Stimulated activated CD4-positive, alpha-beta T cell treated with anti-CD3 and anti-CD28 coated beads, Interleukin-12 subunit alpha, Interleukin-12 subunit beta, amount 100 ng/mL, for 4 hours (primary cell): Measurements from ENCODE around the gene VAMP2.
A peak's percentile ranks its signal among the peaks of the same experiment; 100 is the strongest.

ENCODE experiments used
- DNase-seq: peaks from one replicate; pipeline ENCODE4 v3.0.0-alpha.2; 2020

The VAMP2 gene

DNA sequence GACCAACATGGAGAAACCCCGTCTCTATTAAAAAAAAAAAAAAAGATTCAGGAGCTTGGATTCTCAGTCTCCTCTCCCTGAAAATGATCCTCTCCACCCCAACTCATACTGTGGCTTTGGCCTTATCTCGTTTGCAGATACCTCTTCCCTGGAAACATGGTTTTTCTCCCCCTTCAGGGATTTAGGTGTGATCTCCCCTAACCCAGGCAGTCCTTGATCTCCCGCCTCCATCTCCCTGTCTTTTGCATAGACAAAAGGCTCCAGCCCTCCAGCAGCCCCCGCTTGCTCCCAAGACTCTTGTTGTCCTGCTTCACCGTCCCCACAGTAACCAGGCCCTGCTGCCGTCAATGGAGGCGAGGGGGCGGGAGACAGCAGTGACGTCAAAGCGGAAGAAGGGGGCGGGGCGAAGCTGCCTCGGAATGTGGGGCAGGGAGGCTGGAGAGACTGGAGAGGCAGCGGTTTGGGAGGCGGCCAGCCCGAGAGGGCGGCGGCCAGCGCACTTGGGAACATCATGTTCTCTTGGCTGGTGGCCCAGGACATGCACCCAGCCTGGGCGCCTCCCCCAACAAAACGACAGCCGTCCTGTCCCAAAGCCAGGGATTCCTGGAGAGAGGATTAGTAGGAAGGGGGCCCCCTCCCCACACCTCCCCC lies 8.7 kb downstream of the VAMP2 start:
- DNase-seq, result peak; percentile 81

DNA sequence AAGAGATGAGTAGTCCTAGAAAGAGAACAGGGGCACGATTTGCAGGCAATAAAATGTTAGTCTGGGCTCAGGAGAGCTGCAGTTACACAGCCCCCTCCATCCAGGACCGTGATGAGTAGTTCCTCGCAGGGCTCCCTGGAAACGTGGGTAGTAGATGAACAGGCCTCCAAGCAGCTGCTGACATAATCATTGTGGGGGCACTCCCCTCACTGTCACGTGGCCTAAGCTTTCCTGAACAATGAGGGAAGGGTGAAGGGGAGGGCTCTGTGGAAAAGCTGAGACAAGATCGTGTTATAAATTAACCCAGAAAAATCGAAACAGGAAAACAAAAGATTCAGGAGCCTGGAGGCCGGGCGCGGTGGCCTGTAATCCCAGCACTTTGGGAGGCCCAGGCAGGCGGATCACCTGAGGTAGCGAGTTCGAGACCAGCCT lies 9.2 kb downstream of the VAMP2 start:
- peak; percentile 46 for DNase-seq

DNA sequence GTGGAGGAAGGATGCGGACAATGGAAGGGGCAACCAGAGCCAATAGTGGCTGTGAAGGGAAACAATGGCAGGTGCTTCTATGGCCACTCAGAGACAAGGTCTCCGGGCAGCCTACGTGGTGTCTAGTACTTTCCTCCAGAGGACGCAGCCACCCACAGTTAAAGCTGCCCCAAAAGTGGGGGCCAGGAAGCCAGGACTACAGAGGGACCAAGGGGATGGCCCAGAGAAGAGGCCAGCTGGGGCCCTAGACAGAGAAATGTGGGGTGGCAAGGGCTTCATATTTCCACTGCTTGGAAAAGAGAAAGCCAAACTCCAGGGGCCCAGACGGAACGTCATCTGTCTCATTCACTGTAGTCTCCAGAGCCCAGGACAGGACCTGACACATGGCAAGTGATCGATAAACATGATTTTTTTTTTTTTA lies 9.7 kb downstream of the VAMP2 start:
- no peak for DNase-seq

DNA sequence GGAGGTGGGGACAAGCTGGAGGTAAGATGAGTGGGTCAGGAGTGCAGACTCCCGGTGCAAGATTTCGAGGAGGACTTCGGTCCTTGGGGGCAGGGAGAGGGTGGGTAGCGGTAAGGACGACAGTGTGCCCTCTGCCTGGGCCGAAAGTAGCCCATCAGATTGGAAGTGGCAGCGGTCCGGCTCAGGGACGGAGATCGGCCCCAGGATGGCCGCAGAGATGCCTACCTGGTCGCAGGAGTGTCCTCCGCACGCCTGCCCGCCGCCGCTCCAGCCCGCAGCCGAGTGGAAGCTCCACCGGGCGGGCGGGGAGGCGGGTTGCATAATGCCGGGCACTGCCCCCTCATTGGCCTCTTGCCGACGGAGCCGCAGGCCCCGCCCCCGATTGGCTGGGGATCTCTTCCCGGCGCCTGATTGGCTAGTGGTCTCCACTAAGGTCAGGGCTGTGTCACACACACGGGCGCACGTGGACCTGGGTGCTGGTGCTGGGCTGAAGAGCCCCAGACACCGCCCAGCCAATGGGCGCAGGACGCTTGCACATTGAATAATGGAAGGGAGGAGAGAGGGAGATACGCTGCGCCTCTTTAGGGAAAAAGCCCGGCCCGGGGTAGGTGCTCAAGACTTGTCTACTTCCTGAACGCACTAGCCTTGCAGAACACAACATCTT lies 10.5 kb downstream of the VAMP2 start, which contains the start of gene PER1:
TSS of gene PER1 (minus strand) at position 293 of the 664 bp plus-strand sequence. CDS start 1,698 bp downstream, outside the sequence.
- peak; percentile 87 for DNase-seq

DNA sequence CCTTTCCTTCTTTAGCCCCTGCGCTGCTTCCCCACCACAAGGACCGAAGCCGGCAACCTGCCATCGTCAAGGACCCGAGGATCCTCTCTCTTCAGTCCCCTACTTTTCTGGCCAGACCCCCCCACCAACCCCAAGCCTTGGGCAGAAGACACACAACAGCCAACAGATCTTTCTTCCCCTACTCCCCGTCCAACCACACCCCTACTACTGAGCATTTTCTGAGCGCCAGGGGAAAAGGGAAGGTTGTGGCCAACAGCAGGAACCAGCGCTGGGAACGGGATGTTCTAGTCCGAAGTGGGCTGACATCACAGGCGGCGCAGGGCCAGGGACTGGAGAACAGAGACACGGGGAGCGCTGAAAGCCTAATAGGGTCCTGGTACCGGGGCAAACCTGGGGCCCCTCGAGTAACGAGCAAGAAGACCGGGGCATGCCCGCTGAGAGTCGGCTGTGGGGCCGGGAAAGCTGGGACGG lies 11.1 kb downstream of the VAMP2 start:
- no peak for DNase-seq

DNA sequence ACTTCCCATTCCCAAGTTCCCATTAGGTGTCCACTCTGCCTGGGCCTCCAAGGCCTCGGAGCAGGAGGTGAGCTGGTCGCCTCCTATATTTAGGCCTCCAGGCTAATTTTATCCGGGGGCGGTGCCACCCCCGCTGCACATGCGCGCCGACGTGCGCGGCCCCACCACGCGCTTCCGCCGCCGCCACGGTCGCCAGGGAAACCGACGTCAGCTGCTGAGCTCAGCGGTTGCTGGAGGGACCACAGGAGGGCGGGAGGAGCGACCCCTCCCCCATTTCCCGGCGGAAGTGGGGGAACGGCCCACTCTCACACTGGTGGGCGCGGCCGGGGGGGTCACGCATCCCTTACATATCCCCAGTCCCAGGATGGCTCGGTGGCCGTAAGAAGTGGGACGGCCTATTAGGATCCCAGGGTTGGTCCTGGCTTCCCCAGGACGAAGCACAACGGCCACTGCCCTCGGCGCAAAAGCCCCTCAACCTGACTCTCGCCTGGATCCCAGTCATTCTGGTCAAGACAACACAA lies 11.6 kb downstream of the VAMP2 start:
- peak; percentile 84 for DNase-seq

DNA sequence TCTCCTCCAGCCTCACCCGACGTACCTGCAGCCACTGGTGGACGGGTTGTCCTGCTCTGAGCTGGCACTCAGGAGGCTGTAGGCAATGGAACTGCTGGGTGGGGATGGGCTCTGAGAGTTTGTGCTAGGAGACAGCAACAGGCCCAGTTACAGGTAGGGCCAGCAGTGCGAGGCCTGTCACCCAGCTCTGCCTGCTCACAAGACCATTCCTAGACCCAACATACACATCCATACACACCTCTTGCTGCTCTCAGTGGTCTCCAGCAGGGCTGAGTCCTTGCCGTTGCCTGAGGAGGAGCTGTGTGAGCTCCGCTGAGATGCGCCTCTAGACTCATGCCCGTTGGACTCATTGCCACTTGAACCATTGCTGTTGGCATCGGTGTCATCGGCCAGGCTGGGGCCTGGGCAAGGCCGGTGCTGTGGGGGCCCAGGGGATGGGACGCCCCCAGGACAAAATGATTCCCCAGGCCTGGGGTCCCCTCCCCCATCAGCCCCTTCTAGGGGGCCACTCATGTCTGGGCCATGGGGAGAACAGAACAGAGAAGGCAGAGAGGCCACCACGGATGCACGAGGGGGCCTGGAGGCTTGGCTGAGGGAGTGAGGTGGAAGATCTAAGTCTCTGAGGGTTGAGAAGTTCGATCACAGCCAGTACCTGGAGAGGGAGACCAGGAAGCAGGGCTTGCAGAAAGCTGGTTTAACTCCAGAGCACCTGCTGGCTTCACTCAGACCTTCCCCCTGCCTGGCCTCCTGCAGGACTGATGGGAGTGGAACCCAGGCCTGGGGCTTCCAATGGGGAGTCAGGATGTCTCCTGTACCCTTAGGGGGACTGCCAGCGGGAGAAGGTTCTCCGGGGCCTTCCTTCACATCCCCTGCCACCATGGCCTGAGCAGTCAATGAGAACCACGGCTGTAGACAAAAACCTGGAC lies 12.3 kb downstream of the VAMP2 start:
- DNase-seq, result no peak

DNA sequence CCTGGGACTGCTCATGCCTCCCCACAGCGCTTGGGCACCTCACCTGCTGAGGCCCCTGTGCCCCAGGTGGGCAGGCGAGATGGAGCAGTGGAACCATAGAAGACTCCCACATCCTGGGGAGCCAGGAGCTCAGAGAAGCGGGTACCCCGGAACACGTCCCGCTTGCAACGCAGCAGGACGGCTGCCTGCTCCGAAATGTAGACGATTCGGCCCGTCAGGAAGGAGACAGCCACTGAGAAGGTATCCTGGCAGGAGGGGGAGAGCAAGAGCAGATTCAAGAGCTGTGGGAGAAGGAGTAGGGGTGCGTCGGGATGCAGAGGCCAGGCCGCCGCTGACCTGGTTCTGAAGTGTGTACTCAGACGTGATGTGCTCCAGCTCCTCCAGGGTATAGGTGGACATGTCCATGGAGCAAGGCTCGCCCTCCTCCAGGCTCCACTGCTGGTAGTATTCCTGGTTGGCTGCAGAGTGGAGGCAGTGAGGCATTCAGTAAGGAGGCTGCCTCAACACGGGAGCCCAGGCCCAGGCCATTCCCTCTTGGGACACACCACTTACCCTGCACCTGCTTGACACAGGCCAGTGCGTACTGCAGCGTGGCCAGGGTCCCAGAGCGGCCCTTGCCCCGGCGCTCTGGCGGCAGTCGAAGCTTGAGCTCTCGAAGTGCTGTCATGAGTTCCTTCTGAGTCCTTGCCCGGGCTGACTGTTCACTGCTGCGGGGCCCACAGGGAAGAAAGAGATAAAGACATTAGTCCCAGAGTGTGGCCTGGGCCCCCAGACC lies 13.1 kb downstream of the VAMP2 start:
- no peak for DNase-seq

DNA sequence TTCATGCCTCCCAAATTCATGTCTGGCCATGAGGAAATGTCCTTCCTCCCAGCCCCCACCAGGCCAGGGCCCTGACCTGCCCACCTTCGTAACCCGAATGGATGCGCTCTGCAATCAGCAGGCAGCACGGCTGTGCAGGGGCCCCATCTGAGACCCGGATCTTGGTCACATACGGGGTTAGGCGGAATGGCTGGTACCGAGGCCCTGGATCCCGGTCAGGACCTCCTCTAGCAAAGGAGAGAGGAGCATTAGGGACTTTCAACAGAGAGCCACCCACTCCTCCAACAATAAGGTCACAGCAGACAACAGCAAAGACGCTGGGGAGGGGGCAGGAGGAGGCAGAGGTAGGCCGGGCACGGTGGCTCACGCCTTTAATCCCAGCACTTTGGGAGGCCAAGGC lies 14.2 kb downstream of the VAMP2 start:
- DNase-seq, result no peak

DNA sequence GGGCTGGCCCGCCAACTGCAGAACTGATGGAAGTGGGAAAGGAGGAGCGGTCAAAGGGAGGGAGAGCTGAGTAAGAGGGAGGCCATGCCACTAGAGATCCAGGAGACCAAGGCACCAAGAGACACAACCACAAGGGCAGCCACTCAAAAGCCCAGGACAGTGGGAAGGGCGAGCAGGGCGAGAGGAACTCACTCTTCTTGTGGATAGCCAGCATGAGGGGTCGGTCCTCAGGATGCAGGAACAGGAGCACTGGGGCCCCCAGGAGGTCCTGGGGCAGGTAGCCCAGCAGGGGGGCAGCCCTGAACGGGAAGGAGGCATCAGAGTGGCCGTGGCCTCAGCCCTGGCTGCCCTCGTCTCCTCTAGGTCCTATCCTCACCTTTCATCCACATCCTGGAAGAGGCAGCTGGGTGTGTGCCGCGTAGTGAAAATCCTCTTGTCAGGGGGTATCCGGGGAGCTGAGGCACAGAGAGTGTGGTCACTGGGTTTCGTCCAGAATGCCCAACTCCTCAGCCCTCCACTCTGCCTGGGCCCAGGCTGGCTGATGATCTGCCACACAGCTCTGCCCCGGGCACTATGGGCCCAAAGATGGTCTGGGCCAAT lies 14.8 kb downstream of the VAMP2 start:
- DNase-seq, result no peak

DNA sequence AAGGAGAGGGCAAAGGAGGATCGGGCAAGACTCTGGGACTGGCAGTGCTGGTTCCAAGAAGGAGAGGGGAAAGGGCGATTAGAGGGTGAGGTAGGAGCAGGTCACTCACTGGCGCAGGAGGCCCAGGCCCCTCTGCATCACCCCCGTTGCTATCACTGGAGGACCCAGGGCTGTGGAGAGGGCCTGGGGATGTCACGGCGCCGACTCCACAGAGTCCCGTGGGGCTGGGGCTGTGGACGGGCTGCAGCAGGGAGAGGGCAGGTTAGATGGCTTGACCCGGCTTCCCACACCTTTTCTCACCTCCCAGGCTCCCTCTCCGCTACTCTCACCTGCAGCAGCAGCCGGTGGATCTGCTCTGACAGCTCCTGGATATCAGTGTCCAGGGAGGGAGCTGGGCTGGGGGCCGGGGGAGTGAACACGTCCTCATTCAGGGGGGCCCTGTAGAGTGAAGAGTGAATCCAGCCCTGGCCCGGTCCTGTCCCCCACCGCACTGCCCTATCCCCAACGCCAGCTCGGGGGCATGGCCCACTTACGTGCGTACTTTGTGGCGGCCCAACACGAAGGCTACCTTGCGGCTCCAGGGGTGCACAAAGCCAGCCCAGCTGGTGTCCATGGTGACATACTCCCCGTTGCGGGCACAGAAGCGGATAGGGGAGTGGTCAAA lies 15.5 kb downstream of the VAMP2 start:
- no peak for DNase-seq

DNA sequence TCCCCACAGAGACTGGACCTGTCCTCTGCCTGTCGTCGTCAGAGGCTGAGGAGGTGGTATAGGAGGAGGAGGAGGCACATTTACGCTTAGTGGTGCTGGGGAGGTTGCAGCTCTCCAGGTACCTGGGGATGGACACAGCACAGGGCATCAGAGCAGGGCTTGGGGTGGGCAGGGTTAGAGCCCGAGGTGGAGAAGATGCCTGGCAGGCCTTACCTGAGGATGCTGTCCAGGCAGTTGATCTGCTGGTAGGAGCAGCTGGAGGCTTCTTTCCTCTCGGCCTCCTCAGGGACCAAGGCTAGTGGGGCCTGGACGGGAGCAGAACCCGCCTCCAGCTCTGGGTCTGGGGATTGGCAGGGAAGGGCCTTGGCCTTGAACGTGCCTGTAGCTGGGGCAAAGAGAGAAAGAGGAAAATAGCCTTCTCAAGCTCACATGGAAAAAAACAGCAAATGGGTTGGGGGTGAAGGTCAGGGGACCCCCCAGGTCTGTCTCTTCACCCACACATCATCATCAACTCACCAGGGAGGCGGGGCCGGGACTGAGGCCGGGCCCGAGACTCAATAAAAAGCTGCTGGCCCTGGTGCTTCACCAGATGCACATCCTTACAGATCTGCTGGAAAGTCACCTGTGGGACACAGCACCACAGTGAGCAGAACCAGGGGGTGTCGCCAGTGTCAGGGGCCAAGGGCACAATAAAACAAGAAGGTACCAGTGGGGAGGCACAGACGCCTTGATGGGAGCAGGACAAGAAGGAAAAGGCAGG lies 16.2 kb downstream of the VAMP2 start:
- DNase-seq, result no peak

DNA sequence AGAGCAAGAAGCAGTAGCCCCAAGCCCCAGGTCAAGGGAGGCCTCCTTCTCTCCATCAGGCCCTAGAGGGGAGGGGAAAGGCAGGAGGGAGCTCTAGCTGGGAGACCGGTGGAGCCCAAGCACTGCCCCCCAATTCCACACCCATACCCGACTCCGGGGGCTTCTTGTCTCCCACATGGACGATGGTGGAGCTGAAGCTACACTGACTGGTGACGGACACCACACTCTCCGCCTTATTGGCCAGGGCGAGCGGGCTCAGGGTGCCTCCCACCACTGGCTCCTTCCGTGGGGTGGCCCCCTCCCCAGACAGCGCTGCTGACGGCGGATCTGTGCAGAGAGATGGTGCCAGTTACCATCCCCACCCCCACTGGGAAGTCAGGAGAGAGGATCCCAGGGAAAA lies 16.9 kb downstream of the VAMP2 start:
- no peak for DNase-seq

DNA sequence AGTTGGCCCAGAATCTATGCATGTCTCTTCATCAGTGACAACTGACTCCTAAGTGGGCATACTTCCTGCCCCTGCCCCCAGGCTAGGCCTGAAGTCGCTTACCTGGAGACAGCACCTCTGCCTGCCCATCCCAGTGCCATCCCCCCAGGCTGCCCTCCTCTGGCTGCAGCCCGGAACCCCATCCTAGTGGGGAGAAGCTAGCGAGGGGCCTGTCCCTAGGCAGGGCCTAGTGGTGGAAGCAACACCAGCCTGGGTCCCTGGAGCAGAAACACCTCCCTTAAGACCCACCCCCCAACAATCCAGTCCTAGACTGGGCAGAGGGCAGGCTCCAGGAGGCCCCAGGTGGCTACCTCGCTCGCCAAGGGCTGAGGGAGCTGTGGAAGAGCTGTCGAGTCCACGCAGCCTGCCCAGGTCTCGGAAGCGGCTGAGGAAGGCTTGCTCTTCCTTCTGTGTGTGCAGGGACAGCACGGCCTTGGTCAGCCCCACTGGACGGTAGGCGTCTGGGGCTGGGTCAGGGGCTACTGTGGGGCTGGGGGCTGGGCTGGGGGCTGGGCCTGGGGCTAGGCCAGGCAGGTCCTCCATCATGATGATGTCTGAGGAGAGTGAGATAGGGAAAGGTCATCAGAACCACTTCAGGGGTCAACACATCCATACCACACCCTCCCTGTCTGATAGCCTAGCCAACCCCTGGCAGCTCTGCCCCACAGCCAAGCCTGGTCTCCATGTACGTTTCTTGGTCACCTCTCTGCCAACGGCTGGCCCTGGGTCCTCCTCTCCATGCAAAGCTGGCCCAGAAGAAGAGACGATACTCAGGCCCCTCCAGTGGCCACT lies 18.1 kb downstream of the VAMP2 start:
- DNase-seq, result no peak

DNA sequence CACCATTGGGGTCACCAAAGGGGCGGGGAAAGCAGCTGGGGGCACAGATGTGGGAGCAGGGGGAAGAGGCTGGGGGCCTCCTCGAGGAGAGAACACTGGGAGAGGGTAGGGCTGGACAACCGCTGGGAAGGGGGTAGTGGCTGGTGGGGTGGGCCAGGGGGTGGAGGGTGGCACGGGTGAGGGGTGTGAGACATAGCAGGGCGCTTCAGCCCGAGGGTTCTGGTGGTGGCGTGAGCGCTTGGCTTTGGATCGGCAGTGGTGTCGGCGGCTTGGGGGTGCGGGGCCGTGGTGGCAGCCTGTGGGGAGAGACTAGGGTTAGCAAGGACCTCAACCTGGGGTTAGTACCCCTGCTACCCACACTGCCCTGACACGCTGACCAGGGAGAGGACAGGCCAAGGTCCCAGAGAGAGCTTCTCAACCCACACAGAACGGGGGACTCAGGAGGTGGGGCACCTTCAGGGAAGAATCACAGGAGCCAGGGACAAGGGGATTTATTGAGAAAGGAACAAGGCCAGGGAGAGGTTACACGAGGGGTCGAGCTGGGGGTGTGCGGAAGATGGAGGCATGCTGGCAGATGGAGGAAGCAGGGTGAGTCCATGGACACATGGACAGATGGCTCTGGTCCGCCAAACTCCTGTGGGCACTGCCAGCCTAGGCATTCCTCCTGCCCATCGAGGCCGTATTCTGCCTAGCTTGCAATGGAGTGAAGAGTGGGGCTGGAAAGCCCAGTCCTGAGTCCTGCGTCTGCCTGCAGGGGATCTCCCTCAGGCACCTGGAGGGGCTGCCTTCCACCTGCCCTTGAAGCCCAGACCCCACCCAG lies 19.0 kb downstream of the VAMP2 start:
- DNase-seq, result no peak

DNA sequence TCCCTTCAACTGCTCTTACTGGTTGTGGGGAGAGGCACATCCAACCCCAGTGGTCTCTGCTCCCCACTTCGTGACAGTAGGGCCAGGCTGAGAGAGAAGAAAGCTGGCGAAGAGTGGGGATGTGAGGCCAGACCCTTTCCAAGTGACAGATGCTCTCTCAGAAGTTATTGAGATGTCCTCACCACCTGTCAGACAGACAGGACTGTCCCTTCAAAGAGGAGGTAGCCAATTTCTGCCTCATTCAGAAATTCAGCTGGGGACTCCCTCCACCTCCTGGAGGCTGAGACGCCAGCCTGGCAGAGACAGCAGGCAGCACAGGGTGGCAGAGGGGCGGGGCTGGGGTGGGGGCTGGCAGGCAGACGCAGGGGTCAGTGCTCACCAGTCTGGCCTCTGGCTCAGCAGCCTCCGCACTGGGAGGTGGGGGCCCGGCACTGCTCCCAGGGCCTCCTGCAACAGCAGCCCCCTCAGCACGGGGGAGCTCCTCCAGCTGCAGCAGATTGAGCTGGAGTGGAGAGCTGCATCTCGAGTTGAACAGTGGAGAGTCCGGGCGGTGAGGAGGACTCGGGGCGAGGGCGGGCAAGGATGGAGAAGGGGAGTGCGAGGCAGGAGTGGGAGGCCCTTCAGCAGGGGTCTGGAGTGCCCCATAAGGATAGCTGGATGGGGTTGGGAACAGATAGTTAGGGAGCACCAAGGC lies 19.7 kb downstream of the VAMP2 start:
- no peak for DNase-seq

DNA sequence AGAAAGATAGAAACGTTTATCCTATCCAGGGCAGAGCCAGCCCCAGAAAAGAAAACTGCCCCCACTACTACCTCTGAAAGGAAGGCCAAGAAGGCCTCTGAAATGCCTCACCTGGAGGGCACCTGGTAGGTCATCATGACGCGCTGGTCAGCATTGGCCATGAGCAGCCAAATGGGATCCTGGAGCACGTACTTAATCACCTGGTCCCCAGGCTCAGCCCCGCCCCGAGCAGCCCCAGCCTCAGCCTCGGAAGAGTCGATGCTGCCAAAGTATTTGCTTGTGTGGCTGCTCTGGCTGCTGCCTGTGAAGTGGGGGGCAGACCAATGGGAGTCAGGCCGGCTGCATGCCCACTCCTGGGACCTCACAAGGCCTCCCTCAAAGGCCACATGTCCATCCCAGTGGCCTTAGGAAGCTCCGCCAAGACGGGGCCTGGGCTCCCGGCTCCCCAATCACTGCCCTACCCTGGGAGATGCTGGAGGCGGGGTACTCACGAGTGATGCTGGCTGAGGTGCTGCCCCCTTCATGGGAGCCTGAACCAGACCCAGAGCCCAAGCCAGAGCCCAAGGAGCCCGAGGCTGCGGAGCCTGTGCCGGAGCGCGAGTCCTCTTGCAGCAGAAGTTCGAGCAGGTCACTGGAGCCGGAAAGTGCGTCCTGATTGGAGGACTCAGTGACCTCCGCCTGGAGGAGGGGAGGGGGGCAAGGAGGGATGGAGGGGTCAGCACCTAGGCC lies 20.4 kb downstream of the VAMP2 start:
- DNase-seq, result no peak
